PC-3 (cell line): Measurements from ENCODE around the gene SMNDC1. TPM values are rescaled to one million over a fixed set of nuclear protein-coding genes. Genes with fewer than 3 reads are reported as not detected.

Source experiments
- ATAC-seq: fragments of 200-7000 bp; cut with Tn5 transposase; 2 replicates; pipeline ENCODE4 v1.9.1; 2020; ENCODE audit warnings: mild to moderate bottlenecking, moderate library complexity
- BruUV-seq: library from RNA; stranded (reverse); fragments of 400-500 nt; replicated peaks from 2 replicates; lab custom pipeline; 2021; lab: Mats Ljungman, UMichigan
- CTCF ChIA-PET: fragments of 300-600 bp; sonication (Branson Sonifier 250); formaldehyde crosslinking; loops from one replicate; lab custom pipeline; 2022; ENCODE audit warnings: antibody characterized with exemption; lab: Charles Lee
- POLR2A ChIA-PET: fragments of 300-600 bp; sonication (Branson Sonifier 250); formaldehyde crosslinking; loops from one replicate; lab custom pipeline; 2022; ENCODE audit warnings: antibody characterized with exemption; ENCODE audit not compliant: unreplicated experiment; lab: Charles Lee
- DNase-seq: peaks from one replicate; pipeline ENCODE4 v3.0.0-alpha.2; 2015
- H2AFZ ChIP-seq: fragments of 300-600 bp; sonication (generic); 2 replicates; pipeline ENCODE4 v1.6.0; 2016; ENCODE audit warnings: antibody characterized with exemption, low read length
- H3F3A ChIP-seq: fragments of 300-600 bp; sonication (generic); one replicate; pipeline ENCODE4 v1.6.0; 2017; ENCODE audit warnings: antibody characterized with exemption, low read length, control low read depth, mild to moderate bottlenecking; ENCODE audit not compliant: unreplicated experiment
- H3K27ac ChIP-seq: fragments of 300-600 bp; sonication (generic); 2 replicates; pipeline ENCODE4 v1.5.1; 2016; ENCODE audit warnings: mild to moderate bottlenecking, low read length
- H3K27me3 ChIP-seq: fragments of 300-600 bp; sonication (generic); 2 replicates; pipeline ENCODE4 v1.6.1; 2016; ENCODE audit warnings: low read length, mixed read lengths
- H3K36me3 ChIP-seq: fragments of 300-600 bp; sonication (generic); 2 replicates; pipeline ENCODE4 v1.6.1; 2016; ENCODE audit warnings: low read depth, mixed run types, low read length, mixed read lengths
- H3K4me1 ChIP-seq: fragments of 300-600 bp; sonication (generic); 2 replicates; pipeline ENCODE4 v1.5.1; 2016; ENCODE audit warnings: low read length; ENCODE audit not compliant: insufficient read depth
- H3K4me2 ChIP-seq: fragments of 300-600 bp; sonication (generic); 2 replicates; pipeline ENCODE4 v1.6.0; 2016; ENCODE audit warnings: low read length
- H3K4me3 ChIP-seq: fragments of 300-600 bp; sonication (generic); 2 replicates; pipeline ENCODE4 v1.5.1; 2016; ENCODE audit warnings: mild to moderate bottlenecking, low read length, mixed read lengths
- H3K79me2 ChIP-seq: fragments of 300-600 bp; sonication (generic); 2 replicates; pipeline ENCODE4 v1.6.1; 2017; ENCODE audit warnings: low read length, mixed read lengths
- H3K9ac ChIP-seq: fragments of 300-600 bp; sonication (generic); 2 replicates; pipeline ENCODE4 v1.6.0; 2016; ENCODE audit warnings: mild to moderate bottlenecking, low read length
- H3K9me2 ChIP-seq: fragments of 300-600 bp; sonication (generic); replicated peaks from 2 replicates; pipeline ENCODE4 v1.6.1; 2016; ENCODE audit warnings: mixed run types, low read length, mixed read lengths
- H3K9me3 ChIP-seq: fragments of 300-600 bp; sonication (generic); 2 replicates; pipeline ENCODE4 v1.6.1; 2016; ENCODE audit warnings: low read length, mixed read lengths
- H4K20me1 ChIP-seq: fragments of 300-600 bp; sonication (generic); 2 replicates; pipeline ENCODE4 v1.6.1; 2016; ENCODE audit warnings: low read length, mixed read lengths
- EZH2 ChIP-seq: fragments of 300-600 bp; sonication (generic); IDR thresholded peaks from one replicate; pipeline ENCODE4 v1.6.1; 2017; ENCODE audit warnings: antibody characterized with exemption, mild to moderate bottlenecking, low read length; ENCODE audit not compliant: unreplicated experiment
- EZH2phosphoT487 ChIP-seq: fragments of 300-600 bp; sonication (generic); IDR thresholded peaks from 2 replicates; pipeline ENCODE4 v1.6.1; 2018; ENCODE audit warnings: mild to moderate bottlenecking, antibody characterized with exemption, low read length, borderline replicate concordance
- intact Hi-C: fragments of 100-400 bp; cut with micrococcal nuclease; formaldehyde crosslinking; loops from 2 replicates; pipeline ENCODE4 v1.9.0; 2023
- total RNA-seq: library from RNA; depleted of rRNA; stranded (reverse); fragments of >200 nt; gene quantifications from 2 replicates; pipeline ENCODE4 v1.2.3, GENCODE V29; 2014
- TF ChIP-seq, protein P1 (sequence below): fragments of 300-600 bp; sonication (generic); conservative IDR thresholded peaks from 2 replicates; pipeline ENCODE4 v1.5.1; 2017; ENCODE audit warnings: antibody characterized with exemption, low read depth, mild to moderate bottlenecking, low read length

The SMNDC1 gene
- total RNA-seq, 1 experiment from 2014 or later, result 16.3 TPM

DNA sequence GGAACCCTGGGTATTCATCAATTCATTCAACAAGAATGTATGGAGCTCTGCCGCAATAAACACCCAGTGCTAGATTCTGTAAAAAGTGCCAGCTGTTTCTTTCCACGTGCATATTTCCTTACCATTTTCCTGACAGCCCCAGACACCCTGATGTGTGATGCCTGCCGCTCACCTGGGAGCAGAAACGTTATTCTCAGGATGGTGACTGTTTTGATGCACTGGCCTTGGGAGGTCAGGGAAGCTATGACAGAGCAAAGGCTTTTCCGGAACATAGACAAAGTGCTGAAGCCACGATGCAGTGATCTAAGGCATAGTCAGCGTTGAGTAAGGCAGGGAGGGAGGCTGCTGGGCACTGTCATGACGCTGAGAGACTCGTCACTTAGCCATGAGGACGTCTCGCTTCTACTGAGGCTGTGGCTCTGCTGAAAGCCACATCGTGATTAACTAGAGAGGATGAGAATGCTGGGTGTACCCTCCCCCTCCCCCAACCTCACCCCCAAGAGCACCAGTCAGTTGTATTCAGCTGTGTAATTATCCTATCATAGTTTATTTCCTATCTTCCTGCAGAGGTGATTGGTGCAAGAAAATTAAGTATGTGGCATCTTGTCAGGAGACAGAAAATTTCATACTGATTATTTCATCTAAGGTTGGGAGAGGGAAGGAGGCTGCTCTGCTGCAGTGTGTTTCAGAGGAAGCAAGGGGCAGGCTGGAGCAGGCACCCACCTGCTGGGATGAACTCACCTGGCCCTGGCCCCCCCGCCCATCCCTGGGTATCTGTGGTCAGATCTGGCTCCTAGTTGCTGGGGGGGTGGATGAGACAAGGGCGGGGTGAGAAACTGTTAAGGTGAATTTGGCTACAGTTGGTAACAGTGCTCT lies 48.8 kb upstream of the SMNDC1 start:
- Histone ChIP-seq H3K27me3 (no peaks in the 10 kb centered on the region), H3K9ac (peak overlapping the region; percentile 86), H3K4me1 (peaks cover 49% of the 10 kb centered on the region), H3K79me2 (no peaks in the 10 kb centered on the region), H3K4me3 (0 out of 2 replicates have a peak overlapping the region, but pooled peaks have one; percentile 24), H3K9me2 (no peaks in the 10 kb centered on the region), H3F3A (no peaks in the 10 kb centered on the region), H4K20me1 (no peaks in the 10 kb centered on the region), H3K4me2 (peak overlapping the region; percentile 69), H3K27ac (peak overlapping the region; percentile 95), H3K36me3 (no peaks in the 10 kb centered on the region), H3K9me3 (no peaks in the 10 kb centered on the region), H2AFZ (no peak overlapping the region)
- intact Hi-C loops, result loop anchor here (1.0 to 2.0 kb wide), 3 partner anchors 43 to 143 kb away; no protein-coding TSS in a partner anchor
- ChIA-PET CTCF (interaction anchor here (0.5 to 1.0 kb wide), 3 partner anchors 43 to 193 kb away, joined by 3 to 10 read pairs (median 3); no protein-coding TSS in a partner anchor), POLR2A (interaction anchor here (0.6 to 1.1 kb wide), 3 partner anchors 46 to 114 kb away, joined by 6 to 10 read pairs (median 9); no protein-coding TSS in a partner anchor)
- TF ChIP-seq EZH2phosphoT487, result no peak
- TF ChIP-seq EZH2, result no peak
- TF ChIP-seq, protein P1, sequence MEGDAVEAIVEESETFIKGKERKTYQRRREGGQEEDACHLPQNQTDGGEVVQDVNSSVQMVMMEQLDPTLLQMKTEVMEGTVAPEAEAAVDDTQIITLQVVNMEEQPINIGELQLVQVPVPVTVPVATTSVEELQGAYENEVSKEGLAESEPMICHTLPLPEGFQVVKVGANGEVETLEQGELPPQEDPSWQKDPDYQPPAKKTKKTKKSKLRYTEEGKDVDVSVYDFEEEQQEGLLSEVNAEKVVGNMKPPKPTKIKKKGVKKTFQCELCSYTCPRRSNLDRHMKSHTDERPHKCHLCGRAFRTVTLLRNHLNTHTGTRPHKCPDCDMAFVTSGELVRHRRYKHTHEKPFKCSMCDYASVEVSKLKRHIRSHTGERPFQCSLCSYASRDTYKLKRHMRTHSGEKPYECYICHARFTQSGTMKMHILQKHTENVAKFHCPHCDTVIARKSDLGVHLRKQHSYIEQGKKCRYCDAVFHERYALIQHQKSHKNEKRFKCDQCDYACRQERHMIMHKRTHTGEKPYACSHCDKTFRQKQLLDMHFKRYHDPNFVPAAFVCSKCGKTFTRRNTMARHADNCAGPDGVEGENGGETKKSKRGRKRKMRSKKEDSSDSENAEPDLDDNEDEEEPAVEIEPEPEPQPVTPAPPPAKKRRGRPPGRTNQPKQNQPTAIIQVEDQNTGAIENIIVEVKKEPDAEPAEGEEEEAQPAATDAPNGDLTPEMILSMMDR, result no peak
- DNase-seq, result peak; percentile 85
- TSS peak; percentile 57 for BruUV-seq
- peak; percentile 69 for ATAC-seq

GRCh38 chr10:110352930-110353243 lies 48.2 kb upstream of the SMNDC1 start:
- Histone ChIP-seq H3K4me3 (0 out of 2 replicates have a peak overlapping the region, but pooled peaks have one; percentile 24), H4K20me1 (no peaks in the 10 kb centered on the region), H3K27me3 (no peaks in the 10 kb centered on the region), H3K9me3 (no peaks in the 10 kb centered on the region), H3K4me2 (peak overlapping the region; percentile 62), H3K27ac (peak overlapping the region; percentile 95), H3K9me2 (no peaks in the 10 kb centered on the region), H3K79me2 (no peaks in the 10 kb centered on the region), H3F3A (no peaks in the 10 kb centered on the region), H3K9ac (peak overlapping the region; percentile 86), H3K36me3 (no peaks in the 10 kb centered on the region), H2AFZ (no peak overlapping the region), H3K4me1 (peaks cover 45% of the 10 kb centered on the region)
- CTCF ChIA-PET, result interaction anchor here (0.5 to 1.0 kb wide), 3 partner anchors 29 to 194 kb away, joined by 3 to 10 read pairs (median 3); no protein-coding TSS in a partner anchor
- ATAC-seq, result no peak; the same call in 1 of the 2 replicates
- DNase-seq, result no peak
- TF ChIP-seq, protein P1, result no peak
- TF ChIP-seq EZH2, result no peak
- no peak for TF ChIP-seq EZH2phosphoT487
- BruUV-seq, result no TSS peak
- intact Hi-C loops, result loop anchor here (1.0 to 2.0 kb wide), 3 partner anchors 42 to 143 kb away; no protein-coding TSS in a partner anchor
- POLR2A ChIA-PET, result interaction anchor here (0.6 to 1.1 kb wide), 2 partner anchors 55 to 115 kb away, joined by 6 to 10 read pairs; no protein-coding TSS in a partner anchor
